SK-N-MC (cell line): ENCODE measurements around the gene PZP.
A peak's percentile ranks its signal among the peaks of the same experiment; 100 is the strongest.

Experiments
- DNase-seq: peaks from one replicate; pipeline ENCODE4 v3.0.0-alpha.2; 2011; ENCODE audit warnings: low read depth, low spot score
- H3K27ac ChIP-seq: fragments of 200-600 bp; sonication (generic); 2 replicates; pipeline ENCODE4 v1.5.1; 2016; ENCODE audit warnings: mixed run types
- H3K36me3 ChIP-seq: fragments of 200-600 bp; sonication (generic); 2 replicates; pipeline ENCODE4 v1.6.1; 2017; ENCODE audit warnings: antibody characterized with exemption, low read length, mixed read lengths; ENCODE audit not compliant: insufficient read depth
- H3K4me3 ChIP-seq: fragments of 200-600 bp; sonication (generic); 2 replicates; pipeline ENCODE4 v1.5.1; 2016
- H3K9ac ChIP-seq: fragments of 200-600 bp; sonication (generic); 2 replicates; pipeline ENCODE4 v1.8.0; 2017; ENCODE audit warnings: mixed run types, mixed read lengths; ENCODE audit not compliant: insufficient read length
- H3K9me3 ChIP-seq: fragments of 200-600 bp; sonication (generic); 2 replicates; pipeline ENCODE4 v1.6.1; 2017; ENCODE audit warnings: low read depth, mild to moderate bottlenecking, antibody characterized with exemption, low read length, moderate library complexity, mixed read lengths
- EZH2 ChIP-seq: fragments of 200-600 bp; sonication (generic); IDR thresholded peaks from one replicate; pipeline ENCODE4 v1.6.1; 2017; ENCODE audit warnings: antibody characterized with exemption
- FOXP2 ChIP-seq: optimal IDR thresholded peaks from 2 replicates; pipeline ENCODE3; 2011; ENCODE audit warnings: mild to moderate bottlenecking, moderate library complexity; ENCODE audit not compliant: insufficient read depth; ENCODE audit errors: extremely low read length, control extremely low read depth
- POLR2AphosphoS5 ChIP-seq: IDR thresholded peaks from 2 replicates; pipeline ENCODE4 v1.6.1; 2012; ENCODE audit warnings: mild to moderate bottlenecking, low read depth, low read length, borderline replicate concordance

Gene PZP

DNA sequence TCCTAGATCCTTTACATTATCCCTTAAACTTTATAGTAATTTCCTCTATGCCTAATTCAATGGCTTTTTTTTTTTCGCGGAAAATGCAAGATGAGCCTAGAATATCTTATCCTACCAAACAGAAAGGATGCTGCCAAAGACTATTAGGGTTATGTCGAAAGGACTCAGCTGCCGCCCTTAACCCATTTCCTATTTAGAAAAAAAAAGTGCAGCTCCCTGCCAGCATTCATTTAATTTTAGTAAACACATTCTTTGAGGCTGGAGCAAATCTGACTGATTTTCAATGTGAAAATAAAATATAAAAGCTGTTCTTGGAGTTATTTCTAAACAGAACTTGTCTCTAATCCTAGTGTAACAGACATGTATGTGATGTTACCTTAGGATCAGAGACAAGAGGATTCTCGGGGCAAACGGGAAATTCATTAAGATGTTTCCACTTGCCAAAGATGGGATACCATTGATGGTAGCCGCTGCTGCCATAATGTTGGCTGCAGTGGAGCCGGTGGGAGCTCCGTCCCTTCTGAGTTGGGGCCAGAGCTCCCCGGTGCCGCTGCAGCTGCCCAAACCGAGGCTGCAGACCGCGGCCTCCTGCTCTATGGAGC lies 84.3 kb downstream of the PZP start:
- DNase-seq = no peak
- H3K36me3 ChIP-seq = no peaks in the 10 kb centered on the region
- H3K4me3 ChIP-seq = no peak overlapping the region
- no peaks in the 10 kb centered on the region for H3K9me3 ChIP-seq
- no peak overlapping the region for H3K9ac ChIP-seq
- H3K27ac ChIP-seq = no peak overlapping the region
- TF ChIP-seq POLR2AphosphoS5 (no peak), FOXP2 (no peak), EZH2 (no peak)

DNA sequence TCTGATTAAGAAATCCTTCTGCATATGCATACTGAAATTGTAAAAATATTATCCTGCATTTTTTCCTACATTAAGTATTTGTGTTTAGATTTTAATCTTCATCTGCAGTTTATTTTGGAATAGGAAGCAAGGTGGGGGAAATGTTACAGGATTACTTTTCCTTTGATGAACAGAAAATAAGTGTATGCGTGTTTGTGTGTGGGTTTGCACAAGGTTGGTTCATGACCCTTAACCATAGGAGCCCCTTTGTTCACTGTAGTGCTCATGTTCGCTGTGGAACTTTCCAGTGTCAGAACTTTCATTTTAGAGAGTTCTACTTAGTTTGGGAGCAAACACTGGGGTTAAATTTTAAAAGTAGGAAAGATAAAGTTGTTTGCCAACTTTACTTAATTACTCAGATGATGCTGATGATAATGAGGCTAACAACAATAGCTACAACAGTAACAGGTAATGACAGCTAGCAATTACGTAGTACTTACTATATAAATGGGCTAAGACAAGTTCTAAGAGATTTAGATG lies 86.0 kb downstream of the PZP start:
- Histone ChIP-seq H3K4me3 (no peak overlapping the region), H3K9me3 (no peaks in the 10 kb centered on the region), H3K9ac (no peak overlapping the region), H3K27ac (no peak overlapping the region), H3K36me3 (no peaks in the 10 kb centered on the region)
- no peak for TF ChIP-seq POLR2AphosphoS5
- no peak for TF ChIP-seq FOXP2
- no peak for TF ChIP-seq EZH2
- DNase-seq = no peak

DNA sequence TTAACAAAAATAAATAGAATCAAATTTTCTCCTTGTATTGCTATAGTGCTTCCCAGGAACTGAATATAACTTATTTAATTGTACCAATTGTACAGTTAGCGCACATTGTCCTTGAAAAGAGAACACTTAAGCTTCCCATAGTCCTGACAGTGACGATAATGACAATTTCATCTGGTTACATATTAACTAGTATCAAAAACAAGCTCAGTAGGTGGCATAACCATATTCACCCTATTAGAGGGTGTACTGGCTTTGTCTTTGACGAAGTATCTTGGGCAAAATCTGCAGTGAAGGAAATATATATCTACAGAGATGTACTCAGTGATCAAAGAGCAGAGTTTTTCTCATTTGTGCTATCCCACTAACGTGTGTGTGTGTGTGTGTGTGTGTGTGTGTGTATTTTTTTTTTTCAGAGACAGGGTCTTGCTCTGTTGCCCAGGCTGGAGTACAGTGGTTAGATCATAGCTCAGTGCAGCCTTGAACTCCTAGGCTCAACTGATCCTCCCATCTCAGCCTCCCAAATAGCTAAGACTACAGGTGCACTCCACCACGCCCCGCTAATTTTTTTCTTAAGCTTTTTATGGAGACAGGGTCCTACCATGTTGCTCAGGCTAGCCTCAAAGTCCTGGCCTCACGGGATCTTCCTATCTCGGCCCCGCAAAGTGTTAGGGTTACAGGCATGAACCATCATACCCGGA lies 87.6 kb downstream of the PZP start:
- no peak for DNase-seq

DNA sequence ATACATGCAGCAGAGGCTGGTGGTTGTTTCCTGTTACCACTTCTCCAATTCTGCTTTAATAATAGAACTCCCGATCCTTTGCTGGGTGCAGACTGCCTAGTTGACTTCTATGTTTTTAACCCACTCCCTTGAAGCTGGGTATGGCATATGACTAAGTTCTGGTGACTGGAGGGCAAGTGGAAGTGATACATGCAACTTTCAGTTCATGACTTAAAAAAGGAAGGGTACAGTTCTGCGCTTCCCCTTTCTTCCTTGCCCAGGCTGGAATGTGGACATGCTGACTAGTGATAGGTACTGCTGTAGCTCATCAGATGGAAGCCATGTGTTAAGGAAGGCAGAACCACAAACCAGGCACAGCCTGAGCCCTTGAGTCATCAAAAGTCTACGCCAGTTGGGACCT lies 90.0 kb downstream of the PZP start:
- DNase-seq = peak; percentile 18
- TF ChIP-seq EZH2 (no peak), POLR2AphosphoS5 (no peak), FOXP2 (no peak)
- H3K27ac ChIP-seq = no peak overlapping the region
- peak overlapping the region; percentile 7; the same call in 1 of the 2 replicates for H3K4me3 ChIP-seq
- no peak overlapping the region for H3K9ac ChIP-seq
- no peaks in the 10 kb centered on the region for H3K9me3 ChIP-seq
- H3K36me3 ChIP-seq = no peaks in the 10 kb centered on the region

More for the DNA sequence above, 87.6 kb downstream of the PZP start:
- Histone ChIP-seq H3K9me3 (no peaks in the 10 kb centered on the region), H3K4me3 (no peak overlapping the region), H3K27ac (no peak overlapping the region), H3K36me3 (no peaks in the 10 kb centered on the region), H3K9ac (no peak overlapping the region)
- TF ChIP-seq FOXP2 (no peak), POLR2AphosphoS5 (no peak), EZH2 (no peak)

DNA sequence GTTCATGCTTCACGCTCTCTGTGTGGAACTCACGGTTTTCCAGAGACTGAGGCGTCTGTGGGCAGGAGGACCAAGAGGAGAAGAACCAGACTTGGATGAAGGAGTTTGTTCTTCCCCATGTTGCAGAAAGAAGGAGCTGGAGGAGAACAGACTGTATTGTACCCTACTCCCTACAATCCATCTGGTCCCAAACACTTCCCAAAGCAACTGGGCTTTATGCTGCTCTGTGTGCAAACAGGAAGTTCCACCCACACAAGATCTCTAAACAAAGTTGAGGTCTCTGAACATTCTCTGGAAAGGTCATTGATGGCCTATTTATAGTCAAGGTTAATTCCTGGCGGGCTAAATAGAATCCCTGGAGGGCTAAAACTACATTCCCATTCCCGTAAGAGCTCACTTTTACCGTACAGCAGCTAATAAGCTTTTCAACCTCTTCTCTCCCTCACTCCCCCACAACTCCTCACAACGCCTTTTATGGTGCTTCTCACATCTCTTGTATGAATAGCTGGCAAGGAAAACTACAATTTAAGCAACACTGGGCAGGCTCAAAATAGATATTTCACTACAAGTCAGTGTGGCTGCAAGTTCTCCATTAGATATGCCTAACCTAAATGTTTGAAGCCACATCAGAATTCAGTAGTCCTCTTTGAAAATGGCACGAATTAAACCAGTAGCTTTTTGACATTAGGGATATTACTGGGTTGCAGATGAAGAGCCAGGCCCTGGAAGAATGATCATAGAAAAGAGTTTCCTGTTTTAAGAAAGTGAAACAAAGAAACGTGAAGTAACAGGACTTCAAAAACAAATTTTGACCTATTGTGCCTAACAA lies 92.2 kb downstream of the PZP start, which contains the start of gene A2M:
TSS of gene A2M (minus strand) at position 189 of the 829 bp plus-strand sequence. CDS start at position 119, 70 bp downstream.
- Histone ChIP-seq H3K9ac (no peak within 1 kb of the TSS), H3K9me3 (no peaks in the 10 kb centered on the region), H3K36me3 (no peaks in the 10 kb centered on the region), H3K4me3 (no peak within 1 kb of the TSS), H3K27ac (no peak within 1 kb of the TSS)
- DNase-seq = no peak
- TF ChIP-seq FOXP2 = no peak
- TF ChIP-seq EZH2 = no peak
- no peak; the same call in 1 of the 2 replicates for TF ChIP-seq POLR2AphosphoS5

DNA sequence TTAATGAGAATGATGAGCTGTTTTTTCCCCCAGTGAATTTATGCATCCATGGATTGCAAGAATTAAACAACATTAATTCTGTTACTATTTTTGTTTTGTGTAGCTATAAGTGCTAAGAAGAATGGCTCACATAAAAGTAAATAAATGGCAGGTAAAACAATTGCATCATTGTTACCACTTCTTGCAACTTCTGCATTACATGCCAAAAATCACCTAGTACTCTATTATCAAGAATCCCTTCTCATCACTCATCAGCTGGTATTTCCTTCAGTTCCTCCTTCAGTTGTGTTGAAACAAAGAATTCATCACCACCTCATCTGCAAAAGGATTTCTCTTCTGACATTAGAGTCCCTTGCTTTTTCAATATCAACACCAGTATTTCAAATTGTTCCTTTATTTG lies 93.2 kb downstream of the PZP start:
- H3K9me3 ChIP-seq = no peaks in the 10 kb centered on the region
- H3K27ac ChIP-seq = no peak overlapping the region
- no peaks in the 10 kb centered on the region for H3K36me3 ChIP-seq
- H3K9ac ChIP-seq = no peak overlapping the region
- no peak for TF ChIP-seq POLR2AphosphoS5
- TF ChIP-seq FOXP2 = no peak
- TF ChIP-seq EZH2 = no peak
- DNase-seq = no peak
- no peak overlapping the region for H3K4me3 ChIP-seq

DNA sequence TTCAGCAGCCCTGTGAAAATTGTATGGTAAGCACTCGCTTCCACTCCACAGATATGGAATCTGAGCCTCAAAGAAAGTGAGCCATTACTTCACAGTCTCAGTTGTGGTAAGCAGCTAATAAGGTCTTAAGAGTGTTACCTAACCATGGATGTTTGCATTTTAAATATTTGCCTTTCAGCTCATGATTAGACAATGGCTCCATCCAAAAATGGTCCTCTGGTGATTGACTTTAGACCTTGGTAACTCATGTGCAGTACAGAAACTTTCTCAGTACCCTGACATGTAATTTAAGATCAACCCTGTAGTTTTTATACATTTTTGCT lies 94.2 kb downstream of the PZP start:
- Histone ChIP-seq H3K9ac (no peak overlapping the region), H3K4me3 (no peak overlapping the region), H3K36me3 (no peaks in the 10 kb centered on the region), H3K9me3 (no peaks in the 10 kb centered on the region), H3K27ac (no peak overlapping the region)
- TF ChIP-seq FOXP2 (no peak), EZH2 (no peak), POLR2AphosphoS5 (no peak)
- no peak for DNase-seq
